Neutrophil (primary cell): ENCODE results near the gene SECTM1.
A peak's percentile ranks its signal among the peaks of the same experiment; 100 is the strongest.

Experiments used
- H3K27ac ChIP-seq: fragments of 200-600 bp; sonication (generic); 2 replicates; pipeline ENCODE4 v1.5.1; 2016; ENCODE audit warnings: mild to moderate bottlenecking, moderate library complexity
- H3K27me3 ChIP-seq: fragments of 200-600 bp; sonication (generic); 2 replicates; pipeline ENCODE4 v1.6.0; 2016; ENCODE audit warnings: mild to moderate bottlenecking
- H3K36me3 ChIP-seq: fragments of 200-600 bp; sonication (generic); 2 replicates; pipeline ENCODE4 v1.5.1; 2017
- H3K4me1 ChIP-seq, 2 experiments: fragments of 200-600 bp in 1 of 2; sonication (generic) in 1 of 2; 1 replicate in 1 of 2; 2 replicates in 1 of 2; pipeline versions ENCODE4 v1.5.1 to v1.6.1; 2013 to 2016; ENCODE audit warnings: low read depth in 1 of 2, low read length in 1 of 2, mild to moderate bottlenecking in 1 of 2, moderate library complexity in 1 of 2; ENCODE audit not compliant: control insufficient read depth in 1 of 2, insufficient read depth in 1 of 2
- H3K4me3 ChIP-seq, 2 experiments: fragments of 200-600 bp in 1 of 2; sonication (generic) in 1 of 2; 1 replicate in 1 of 2; 2 replicates in 1 of 2; pipeline ENCODE4 v1.5.1; 2013 to 2016; ENCODE audit warnings: low read depth in 1 of 2, low read length in 1 of 2, mild to moderate bottlenecking in 1 of 2, moderate library complexity in 1 of 2
- H3K9me3 ChIP-seq: fragments of 200-600 bp; sonication (generic); 2 replicates; pipeline ENCODE4 v1.5.1; 2016
- CTCF ChIP-seq: fragments of 200-600 bp; sonication (generic); IDR thresholded peaks from 2 replicates; pipeline ENCODE4 v1.5.1; 2016; ENCODE audit warnings: antibody characterized with exemption

SECTM1 gene

GRCh38 chr17:82282239-82283207, 51.0 kb downstream of the SECTM1 start:
- H3K27ac ChIP-seq: no peak overlapping the region
- no peak for TF ChIP-seq CTCF
- peaks cover 40% of the 10 kb centered on the region in 2 experiments for H3K4me1 ChIP-seq

GRCh38 chr17:82281502-82282238, 51.9 kb downstream of the SECTM1 start:
- Histone ChIP-seq H3K27me3 (no peaks in the 10 kb centered on the region), H3K27ac (no peak overlapping the region), H3K9me3 (no peaks in the 10 kb centered on the region), H3K4me1 (peaks cover 40 to 44% of the 10 kb centered on the region in 2 experiments), H3K4me3 (no peak overlapping the region), H3K36me3 (peaks cover 7% of the 10 kb centered on the region)
- TF ChIP-seq CTCF: no peak

More at GRCh38 chr17:82282239-82283207, 51.0 kb downstream of the SECTM1 start:
- no peaks in the 10 kb centered on the region for H3K9me3 ChIP-seq
- H3K27me3 ChIP-seq: no peaks in the 10 kb centered on the region
- peaks cover 7% of the 10 kb centered on the region for H3K36me3 ChIP-seq
- no peak overlapping the region for H3K4me3 ChIP-seq

- H3K4me1 ChIP-seq: peaks cover 40 to 48% of the 10 kb centered on the region in 2 experiments
- no peaks in the 10 kb centered on the region for H3K27me3 ChIP-seq
- H3K4me3 ChIP-seq: no peak overlapping the region
- no peaks in the 10 kb centered on the region for H3K9me3 ChIP-seq
- TF ChIP-seq CTCF: no peak
- H3K27ac ChIP-seq: peak overlapping the region; percentile 97
- peaks cover 7% of the 10 kb centered on the region for H3K36me3 ChIP-seq
Observed at GRCh38 chr17:82281076-82281475, 52.5 kb downstream of the SECTM1 start.

GRCh38 chr17:82280537-82280936, 53.0 kb downstream of the SECTM1 start:
- Histone ChIP-seq H3K4me3 (no peak overlapping the region), H3K27me3 (no peaks in the 10 kb centered on the region), H3K36me3 (peaks cover 7% of the 10 kb centered on the region), H3K27ac (peak overlapping the region; percentile 97), H3K4me1 (peaks cover 40 to 48% of the 10 kb centered on the region in 2 experiments), H3K9me3 (no peaks in the 10 kb centered on the region)
- TF ChIP-seq CTCF: no peak

GRCh38 chr17:82278786-82279391, 54.7 kb downstream of the SECTM1 start:
- H3K27me3 ChIP-seq: no peaks in the 10 kb centered on the region
- TF ChIP-seq CTCF: no peak
- H3K4me3 ChIP-seq: peak overlapping the region; percentile 33 to 45
- peak overlapping the region; percentile 97 for H3K27ac ChIP-seq
- peaks cover 57 to 65% of the 10 kb centered on the region in 2 experiments for H3K4me1 ChIP-seq
- no peaks in the 10 kb centered on the region for H3K9me3 ChIP-seq
- H3K36me3 ChIP-seq: peaks cover 7% of the 10 kb centered on the region
